ENCODE measurements around the gene RAB19. TPM values are rescaled to one million over a fixed set of nuclear protein-coding genes. Genes with fewer than 3 reads are reported as not detected.

Gene RAB19
- total RNA-seq, 1 donor from 2014 or later, result 3.1 TPM

DNA sequence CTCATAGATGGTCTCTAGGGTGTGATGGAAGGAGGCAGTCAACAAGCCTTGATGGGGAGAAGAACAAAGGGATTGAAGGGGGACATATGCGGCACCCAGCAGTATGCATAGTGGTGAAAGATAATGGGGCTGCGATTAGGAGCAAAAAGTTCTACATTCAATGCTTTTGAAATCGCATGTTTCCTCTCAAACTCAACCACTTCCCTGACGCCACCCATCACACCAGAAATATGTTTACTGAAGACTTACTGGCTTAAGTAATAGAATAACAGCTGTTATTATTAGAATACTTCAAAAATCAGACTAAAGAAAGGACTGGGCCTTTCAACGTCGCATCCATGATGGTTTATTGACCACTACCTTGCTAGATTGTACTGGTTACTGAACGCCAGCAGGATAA lies 44.0 kb downstream of the RAB19 start:
- no peak overlapping the region for H3K4me3 ChIP-seq
- H3K4me1 ChIP-seq, result no peaks in the 10 kb centered on the region
- TF ChIP-seq EZH2phosphoT487 (IDR thresholded peaks at IDR 0.05) (no peak), EZH2 (IDR thresholded peaks at IDR 0.05) (no peak)
- TF ChIP-seq, protein P1, sequence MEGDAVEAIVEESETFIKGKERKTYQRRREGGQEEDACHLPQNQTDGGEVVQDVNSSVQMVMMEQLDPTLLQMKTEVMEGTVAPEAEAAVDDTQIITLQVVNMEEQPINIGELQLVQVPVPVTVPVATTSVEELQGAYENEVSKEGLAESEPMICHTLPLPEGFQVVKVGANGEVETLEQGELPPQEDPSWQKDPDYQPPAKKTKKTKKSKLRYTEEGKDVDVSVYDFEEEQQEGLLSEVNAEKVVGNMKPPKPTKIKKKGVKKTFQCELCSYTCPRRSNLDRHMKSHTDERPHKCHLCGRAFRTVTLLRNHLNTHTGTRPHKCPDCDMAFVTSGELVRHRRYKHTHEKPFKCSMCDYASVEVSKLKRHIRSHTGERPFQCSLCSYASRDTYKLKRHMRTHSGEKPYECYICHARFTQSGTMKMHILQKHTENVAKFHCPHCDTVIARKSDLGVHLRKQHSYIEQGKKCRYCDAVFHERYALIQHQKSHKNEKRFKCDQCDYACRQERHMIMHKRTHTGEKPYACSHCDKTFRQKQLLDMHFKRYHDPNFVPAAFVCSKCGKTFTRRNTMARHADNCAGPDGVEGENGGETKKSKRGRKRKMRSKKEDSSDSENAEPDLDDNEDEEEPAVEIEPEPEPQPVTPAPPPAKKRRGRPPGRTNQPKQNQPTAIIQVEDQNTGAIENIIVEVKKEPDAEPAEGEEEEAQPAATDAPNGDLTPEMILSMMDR (IDR thresholded peaks at IDR 0.05), result no peak
- Mint-ChIP-seq H3K9me3 (no peaks in the 10 kb centered on the region), H3K27ac (no peak overlapping the region), H3K4me1 (peaks cover 5% of the 10 kb centered on the region), H3K27me3 (ENCODE audit: insufficient read depth, low read depth) (peaks cover 3% of the 10 kb centered on the region), H3K4me3 (no peak overlapping the region), H3K36me3 (peaks cover 9% of the 10 kb centered on the region)
- DNase-seq (ENCODE audit: low spot score), result no peak
- no peak overlapping the region for H3K9ac ChIP-seq
- H3K27ac ChIP-seq, result no peak overlapping the region
- peaks cover 5% of the 10 kb centered on the region for H4K20me1 ChIP-seq (ENCODE audit: low read depth)
- H3F3A ChIP-seq (ENCODE audit: low read depth), result peaks cover 17% of the 10 kb centered on the region
- no peaks in the 10 kb centered on the region for H3K9me3 ChIP-seq (ENCODE audit: low read depth)
- peaks cover 3% of the 10 kb centered on the region for H3K79me2 ChIP-seq (ENCODE audit: low read depth)
- H3K36me3 ChIP-seq, result peaks cover 1% of the 10 kb centered on the region
- no peak overlapping the region for H3K4me2 ChIP-seq
- H3K27me3 ChIP-seq, result no peaks in the 10 kb centered on the region
- H2AFZ ChIP-seq (replicated peaks), result no peak overlapping the region

DNA sequence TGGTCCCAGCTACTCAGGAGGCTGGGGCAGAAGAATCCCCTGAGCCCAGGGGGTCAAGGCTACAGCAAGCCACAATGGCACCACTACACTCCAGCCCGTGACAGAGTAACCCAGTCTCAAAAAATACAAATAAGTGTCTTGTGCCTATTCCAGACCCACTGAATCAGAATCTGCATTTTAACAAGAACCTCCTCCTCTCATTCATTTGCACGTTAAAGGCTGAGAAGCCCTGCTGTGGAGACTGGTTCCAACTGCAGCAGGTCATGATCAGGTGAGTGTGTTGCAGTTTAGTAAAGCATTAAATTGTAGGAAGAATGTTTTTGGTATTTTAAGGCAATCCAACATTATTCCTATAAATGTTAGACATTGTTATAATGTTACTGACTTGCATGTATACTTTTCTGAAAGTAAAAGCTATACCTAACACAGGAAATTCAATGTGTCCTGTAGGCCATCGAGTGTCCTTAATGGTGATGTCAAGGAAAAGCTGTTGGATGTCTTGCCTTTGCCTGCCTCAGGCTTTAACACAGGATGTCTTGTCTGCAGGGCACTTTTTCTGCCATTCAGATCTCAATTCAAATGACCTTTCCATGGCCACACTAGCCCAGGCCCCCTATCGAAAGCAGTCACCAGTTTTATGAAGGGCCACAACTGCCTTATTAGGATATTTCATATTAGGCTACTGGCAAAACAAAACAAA lies 45.1 kb downstream of the RAB19 start:
- no peak overlapping the region for H2AFZ ChIP-seq (replicated peaks)
- peaks cover 9% of the 10 kb centered on the region for H3K36me3 ChIP-seq
- Mint-ChIP-seq H3K4me3 (no peak overlapping the region), H3K27ac (no peak overlapping the region), H3K9me3 (no peaks in the 10 kb centered on the region), H3K4me1 (peaks cover 5% of the 10 kb centered on the region), H3K27me3 (ENCODE audit: insufficient read depth, low read depth) (peaks cover 3% of the 10 kb centered on the region), H3K36me3 (peaks cover 14% of the 10 kb centered on the region)
- TF ChIP-seq EZH2 (IDR thresholded peaks at IDR 0.05) (no peak), EZH2phosphoT487 (IDR thresholded peaks at IDR 0.05) (no peak)
- TF ChIP-seq, protein P1 (IDR thresholded peaks at IDR 0.05), result no peak
- no peaks in the 10 kb centered on the region for H3K27me3 ChIP-seq
- DNase-seq (ENCODE audit: low spot score), result no peak
- H3K27ac ChIP-seq, result no peak overlapping the region
- H3K4me3 ChIP-seq, result no peak overlapping the region
- H3K4me2 ChIP-seq, result no peak overlapping the region
- peaks cover 17% of the 10 kb centered on the region for H3F3A ChIP-seq (ENCODE audit: low read depth)
- no peaks in the 10 kb centered on the region for H3K9me3 ChIP-seq (ENCODE audit: low read depth)
- peaks cover 5% of the 10 kb centered on the region for H4K20me1 ChIP-seq (ENCODE audit: low read depth)
- no peak overlapping the region for H3K9ac ChIP-seq
- H3K4me1 ChIP-seq, result no peaks in the 10 kb centered on the region
- peaks cover 11% of the 10 kb centered on the region for H3K79me2 ChIP-seq (ENCODE audit: low read depth)

DNA sequence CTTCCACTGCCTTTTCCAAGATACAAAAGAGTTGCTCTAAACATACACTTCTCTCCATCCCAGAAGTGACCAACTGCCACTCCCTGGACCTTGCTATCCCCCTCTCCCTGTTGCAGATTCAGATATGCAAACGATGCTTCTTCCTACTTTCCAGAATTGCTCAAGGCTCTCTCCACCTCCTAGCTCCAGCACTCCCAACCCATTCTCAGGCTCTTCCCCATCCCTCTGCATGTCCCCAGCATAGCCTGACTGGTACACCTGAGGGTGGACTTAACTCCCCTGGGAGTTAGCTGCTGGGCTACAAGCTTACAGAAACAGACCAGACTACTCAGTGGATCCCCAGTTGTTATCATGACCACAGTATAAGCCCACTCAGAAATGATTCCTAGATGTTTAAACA lies 47.9 kb downstream of the RAB19 start:
- Histone ChIP-seq H4K20me1 (ENCODE audit: low read depth) (peaks cover 23% of the 10 kb centered on the region), H3K79me2 (ENCODE audit: low read depth) (peaks cover 23% of the 10 kb centered on the region), H3K4me2 (no peak overlapping the region), H3K36me3 (peaks cover 9% of the 10 kb centered on the region), H3K9me3 (ENCODE audit: low read depth) (no peaks in the 10 kb centered on the region), H2AFZ (replicated peaks) (no peak overlapping the region), H3F3A (ENCODE audit: low read depth) (peaks cover 28% of the 10 kb centered on the region), H3K27me3 (no peaks in the 10 kb centered on the region), H3K27ac (no peak overlapping the region), H3K4me1 (peaks cover 16% of the 10 kb centered on the region), H3K9ac (no peak overlapping the region), H3K4me3 (no peak overlapping the region)
- Mint-ChIP-seq H3K9me3 (no peaks in the 10 kb centered on the region), H3K36me3 (peaks cover 33% of the 10 kb centered on the region), H3K4me3 (no peak overlapping the region), H3K4me1 (peaks cover 7% of the 10 kb centered on the region), H3K27ac (peak overlapping the region; percentile 39), H3K27me3 (ENCODE audit: insufficient read depth, low read depth) (peaks cover 2% of the 10 kb centered on the region)
- DNase-seq (ENCODE audit: low spot score), result no peak
- TF ChIP-seq, protein P1 (IDR thresholded peaks at IDR 0.05), result no peak
- TF ChIP-seq EZH2 (IDR thresholded peaks at IDR 0.05), result no peak
- no peak for TF ChIP-seq EZH2phosphoT487 (IDR thresholded peaks at IDR 0.05)
